Measurements from ENCODE around the gene POMP.

The POMP gene, protein sequence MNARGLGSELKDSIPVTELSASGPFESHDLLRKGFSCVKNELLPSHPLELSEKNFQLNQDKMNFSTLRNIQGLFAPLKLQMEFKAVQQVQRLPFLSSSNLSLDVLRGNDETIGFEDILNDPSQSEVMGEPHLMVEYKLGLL

DNA sequence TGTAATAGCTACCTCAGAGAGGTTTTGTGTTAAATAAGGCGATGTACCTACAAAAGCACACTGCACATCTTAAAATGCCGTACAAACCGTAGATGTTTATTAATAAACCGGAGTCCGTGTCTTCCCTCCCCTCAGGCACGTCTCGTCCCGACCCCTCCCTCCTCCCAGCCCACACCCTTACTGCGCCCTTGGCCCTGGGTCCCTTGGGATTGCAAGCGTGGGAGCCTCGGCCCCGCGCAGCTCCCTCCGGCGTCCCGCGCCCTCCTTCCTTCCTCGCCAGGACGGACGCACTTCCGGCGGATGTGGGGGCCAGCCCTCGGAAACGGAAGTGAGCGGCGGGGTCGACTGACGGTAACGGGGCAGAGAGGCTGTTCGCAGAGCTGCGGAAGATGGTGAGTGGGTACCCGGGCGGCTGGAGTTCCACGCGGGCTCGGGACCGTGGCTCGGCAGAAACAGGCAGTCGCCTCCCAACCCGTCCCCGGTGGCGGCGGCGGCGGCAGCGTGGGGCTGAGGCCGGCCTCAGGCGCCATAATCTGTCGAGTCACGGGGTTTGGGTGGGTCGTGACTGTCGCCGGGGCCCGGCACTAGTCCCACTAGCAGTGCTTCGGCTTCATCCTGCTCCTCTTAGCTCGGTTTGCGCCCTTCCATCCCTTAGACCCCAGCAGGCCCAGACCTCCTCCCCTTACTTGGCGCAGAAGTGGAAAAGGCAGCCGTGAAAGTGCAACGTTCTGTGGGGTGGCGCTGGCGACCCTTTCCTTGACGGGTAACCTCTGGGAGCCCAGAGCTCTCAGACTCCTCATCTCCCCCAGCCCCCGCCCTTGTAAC lies at the start of gene POMP:
Gene POMP, plus strand, starts transcription at position 335 of the 825 bp plus-strand sequence. Its CDS starts 55 bp downstream, at position 390.
- FAIRE-seq (no peak), DNase-seq (ENCODE audit: insufficient read length, low spot score) (peak; percentile 70)
- peak; percentile 95 for TF ChIP-seq POLR2A (IDR thresholded peaks at IDR 0.05; ENCODE audit: low read depth, low read length)

DNA sequence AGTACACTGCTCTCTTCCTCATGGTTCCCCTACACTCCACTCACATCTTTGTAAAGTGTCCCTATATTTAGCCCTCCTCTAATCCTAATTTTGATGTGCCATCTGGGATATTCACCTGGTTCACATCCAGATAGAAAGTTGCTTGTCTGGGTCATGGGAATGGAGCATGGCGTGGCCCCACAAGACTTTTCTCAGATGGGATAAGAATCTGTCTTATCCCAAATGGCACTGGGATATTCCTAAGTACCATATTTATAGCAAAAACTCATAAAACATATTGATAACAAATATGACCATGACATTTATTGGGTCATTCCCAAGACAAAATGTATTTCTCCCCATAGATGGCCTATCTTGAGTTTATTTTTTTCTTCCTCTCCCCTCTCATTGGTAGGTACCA lies 49.5 kb upstream of the POMP start:
- no peak for TF ChIP-seq POLR2A (IDR thresholded peaks at IDR 0.05; ENCODE audit: low read depth, low read length)
- DNase-seq (ENCODE audit: insufficient read length, low spot score) (no peak), FAIRE-seq (no peak)

DNA sequence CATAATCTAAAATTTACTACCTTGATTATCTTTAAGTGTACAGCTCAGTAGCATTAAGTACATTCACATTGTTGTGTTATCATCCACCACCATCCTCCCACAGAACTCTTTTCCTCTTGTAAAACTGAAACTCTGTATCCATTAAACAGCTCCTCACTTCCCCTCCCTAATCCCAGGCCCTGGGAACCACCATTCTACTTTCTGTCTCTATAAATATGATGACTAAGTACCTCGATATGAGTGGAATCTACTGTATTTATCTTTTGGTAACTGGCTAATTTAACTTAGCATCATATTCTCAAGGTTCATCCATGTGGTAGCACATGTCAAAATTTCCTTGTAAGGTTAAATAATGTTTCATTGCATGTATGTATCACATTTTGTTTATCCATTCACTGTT lies 49.0 kb upstream of the POMP start:
- no peak for TF ChIP-seq POLR2A (IDR thresholded peaks at IDR 0.05; ENCODE audit: low read depth, low read length)
- FAIRE-seq (no peak), DNase-seq (ENCODE audit: insufficient read length, low spot score) (no peak)

DNA sequence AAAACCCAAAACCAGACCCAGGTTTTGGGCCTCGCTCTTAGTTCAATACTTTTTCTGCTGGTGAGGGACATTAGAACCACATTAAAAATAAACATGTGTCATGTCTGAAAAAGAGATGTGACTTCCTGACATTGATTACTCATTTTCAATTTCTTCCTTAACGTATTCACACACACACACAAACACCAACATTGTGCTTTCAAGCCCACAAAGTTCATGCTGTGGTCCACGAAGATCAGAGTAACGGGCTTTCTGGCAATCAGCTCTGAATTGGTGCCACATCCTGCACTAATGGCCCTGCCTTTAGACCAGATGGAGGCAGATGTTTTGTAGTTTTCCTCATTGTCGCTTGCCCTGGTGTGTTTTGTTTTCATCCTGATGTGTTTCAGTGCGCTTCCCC lies 47.9 kb upstream of the POMP start:
- no peak for DNase-seq (ENCODE audit: insufficient read length, low spot score)
- no peak for FAIRE-seq

DNA sequence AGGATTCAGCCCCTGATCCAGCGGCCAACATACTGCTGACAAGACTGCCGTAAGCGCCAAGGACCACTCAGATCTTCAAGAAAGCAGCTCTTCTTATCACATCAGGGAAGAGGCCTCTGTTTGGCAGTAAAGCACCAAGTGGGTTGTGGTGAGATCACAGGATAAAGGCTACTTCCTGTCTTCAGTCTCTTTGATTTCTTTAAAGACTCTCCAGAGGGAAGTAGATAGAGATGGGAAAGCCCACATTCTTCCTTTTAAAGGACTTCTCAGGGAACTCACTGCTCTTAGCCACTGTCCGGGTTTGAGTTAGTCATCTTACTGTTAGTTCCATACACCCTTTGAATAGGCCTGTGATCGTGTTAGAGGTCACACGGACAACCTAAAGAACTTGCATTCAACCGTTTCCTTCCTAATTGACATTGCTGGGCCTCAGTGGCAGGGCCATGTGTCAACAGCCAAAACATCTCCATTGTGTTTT lies 47.2 kb upstream of the POMP start:
- TF ChIP-seq POLR2A (IDR thresholded peaks at IDR 0.05; ENCODE audit: low read depth, low read length), result no peak
- no peak for FAIRE-seq
- no peak for DNase-seq (ENCODE audit: insufficient read length, low spot score)

More for the DNA sequence above, 47.9 kb upstream of the POMP start:
- no peak for TF ChIP-seq POLR2A (IDR thresholded peaks at IDR 0.05; ENCODE audit: low read depth, low read length)

DNA sequence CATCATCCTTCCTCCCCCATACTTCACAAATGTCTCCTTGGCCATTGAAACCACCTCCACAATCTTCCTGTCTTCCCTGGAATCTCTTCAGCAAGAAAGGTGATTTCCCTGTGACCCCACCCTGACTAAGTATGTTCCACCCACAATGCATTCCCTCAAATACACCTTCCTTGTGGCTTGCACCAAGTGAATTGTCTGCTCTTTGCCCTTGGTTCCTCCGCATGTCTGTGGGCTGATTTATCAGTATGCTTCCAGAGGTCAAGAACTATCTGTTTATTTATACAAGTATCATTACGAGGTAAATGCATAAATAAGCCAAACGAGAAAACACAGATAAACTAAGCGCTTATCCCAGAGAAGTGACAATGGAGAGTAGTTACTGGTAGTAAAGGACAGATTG lies 45.4 kb upstream of the POMP start:
- DNase-seq (ENCODE audit: insufficient read length, low spot score) (no peak), FAIRE-seq (no peak)
- no peak for TF ChIP-seq POLR2A (IDR thresholded peaks at IDR 0.05; ENCODE audit: low read depth, low read length)

DNA sequence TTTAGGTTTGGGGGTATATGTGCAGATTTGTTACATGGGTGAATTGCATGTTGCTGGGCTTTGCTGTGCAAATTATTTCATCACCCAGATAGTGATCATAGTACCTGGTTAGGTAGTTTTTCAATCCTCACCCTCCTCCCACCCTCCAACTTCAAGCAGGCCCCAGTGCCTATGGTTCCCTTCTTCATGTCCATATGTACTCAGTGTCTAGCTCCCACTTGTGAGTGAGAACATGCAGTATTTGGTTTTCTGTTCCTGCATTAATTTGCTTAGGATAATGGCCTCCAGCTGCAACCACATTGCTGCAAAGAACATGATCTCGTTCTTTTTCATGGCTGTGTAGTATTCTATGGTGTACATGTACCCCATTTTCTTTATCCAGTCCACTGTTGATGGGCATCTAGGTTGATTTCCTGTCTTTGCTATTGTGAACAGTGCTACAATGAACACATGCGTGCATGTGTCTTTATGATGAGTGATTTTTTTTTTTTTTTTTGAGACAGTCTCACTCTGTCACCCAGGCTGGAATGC lies 42.9 kb upstream of the POMP start:
- DNase-seq (ENCODE audit: insufficient read length, low spot score), result no peak
- no peak for TF ChIP-seq POLR2A (IDR thresholded peaks at IDR 0.05; ENCODE audit: low read depth, low read length)
- FAIRE-seq, result no peak

DNA sequence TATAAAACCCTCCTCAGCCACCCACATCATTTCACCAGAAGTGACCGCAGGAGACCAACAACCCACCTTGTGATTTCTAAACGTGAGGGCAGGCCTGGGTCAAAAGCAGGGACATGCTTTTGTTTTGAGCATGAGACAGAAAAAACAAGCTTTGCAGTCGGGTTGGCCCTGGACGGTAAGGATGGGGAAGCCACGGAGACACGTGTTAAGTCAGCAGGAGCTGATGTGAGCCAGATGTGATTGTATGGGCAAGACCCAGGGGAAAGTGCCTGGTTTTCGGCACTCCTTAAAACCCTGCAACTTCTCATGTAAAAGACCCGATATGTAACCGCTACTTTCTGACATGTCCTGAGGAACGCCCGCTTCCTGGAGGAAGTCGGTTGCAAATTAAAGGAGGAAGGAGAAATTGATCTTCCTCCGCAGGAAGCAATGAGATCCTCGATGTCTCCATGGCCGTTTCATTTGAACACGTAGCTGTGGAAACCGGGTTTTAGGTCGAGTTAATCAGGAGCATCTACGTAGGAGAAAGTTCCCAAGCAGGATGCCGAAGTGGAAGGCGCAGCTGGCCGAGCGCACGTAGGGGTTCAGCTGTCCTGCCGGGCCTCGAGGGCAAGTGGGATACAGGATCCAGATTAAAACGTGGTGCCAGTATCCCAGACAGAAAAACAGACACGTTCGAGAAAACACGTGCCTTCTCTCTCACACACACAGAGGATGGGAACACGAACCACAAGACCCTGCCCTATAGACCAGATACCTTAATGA lies 40.5 kb upstream of the POMP start:
- no peak for DNase-seq (ENCODE audit: insufficient read length, low spot score)
- no peak for FAIRE-seq
- no peak for TF ChIP-seq POLR2A (IDR thresholded peaks at IDR 0.05; ENCODE audit: low read depth, low read length)

DNA sequence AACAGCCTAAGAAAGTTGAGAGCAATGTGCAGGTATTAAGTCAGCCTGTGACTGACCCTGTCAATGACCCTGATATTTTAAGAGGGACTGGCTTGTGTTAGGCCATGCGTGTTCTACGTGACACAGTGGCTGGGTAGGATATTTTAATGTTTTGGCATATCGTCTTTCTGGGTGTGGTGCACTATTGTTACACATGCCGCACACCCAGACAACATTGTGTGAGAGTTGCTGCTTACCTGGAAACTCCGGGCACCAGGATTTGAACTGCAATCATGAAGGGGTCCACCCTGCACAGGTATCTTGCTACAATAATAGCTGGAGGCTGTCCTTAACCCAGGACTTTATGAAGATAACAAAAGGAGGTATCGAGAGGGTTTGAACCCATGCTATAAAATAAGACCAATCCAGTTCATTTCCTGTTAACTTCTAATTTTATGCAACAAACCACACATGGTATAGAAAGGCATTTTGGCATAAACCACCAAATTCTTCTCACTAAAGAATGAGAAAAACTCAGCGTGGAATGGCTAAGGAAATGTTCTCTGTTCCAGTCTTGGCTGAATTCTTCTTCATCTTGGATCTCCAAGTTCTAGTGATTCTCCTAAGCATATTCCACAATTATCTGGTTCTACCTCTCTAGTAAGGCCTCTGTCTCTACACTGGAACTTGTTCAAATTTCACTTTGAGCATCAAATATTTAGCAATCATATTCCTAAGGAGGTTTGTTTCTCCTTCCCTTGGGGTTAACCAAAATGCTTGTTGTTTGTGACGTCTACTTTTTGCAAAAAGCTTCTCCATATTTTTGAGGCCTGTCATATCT lies 38.7 kb upstream of the POMP start:
- TF ChIP-seq POLR2A (IDR thresholded peaks at IDR 0.05; ENCODE audit: low read depth, low read length), result no peak
- FAIRE-seq (no peak), DNase-seq (ENCODE audit: insufficient read length, low spot score) (no peak)

DNA sequence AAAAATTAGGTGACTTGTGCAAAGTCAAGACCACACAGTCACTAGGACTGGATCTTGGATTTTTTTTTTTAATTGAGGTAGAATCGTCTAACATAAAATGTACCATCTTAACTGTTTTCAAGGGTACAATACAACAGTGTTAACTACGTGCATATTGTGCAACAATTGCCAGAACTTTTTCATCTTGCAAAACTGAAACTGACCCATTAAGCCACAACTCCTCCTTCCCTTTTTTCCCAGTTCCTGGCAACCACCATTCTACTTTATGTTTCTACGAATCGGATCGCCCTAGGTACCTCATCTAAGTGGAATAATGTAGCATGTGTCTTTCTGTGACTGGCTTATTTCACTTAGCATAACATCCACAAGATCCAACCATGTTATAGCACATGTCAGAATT lies 37.5 kb upstream of the POMP start:
- TF ChIP-seq POLR2A (IDR thresholded peaks at IDR 0.05; ENCODE audit: low read depth, low read length), result no peak
- DNase-seq (ENCODE audit: insufficient read length, low spot score) (no peak), FAIRE-seq (no peak)

DNA sequence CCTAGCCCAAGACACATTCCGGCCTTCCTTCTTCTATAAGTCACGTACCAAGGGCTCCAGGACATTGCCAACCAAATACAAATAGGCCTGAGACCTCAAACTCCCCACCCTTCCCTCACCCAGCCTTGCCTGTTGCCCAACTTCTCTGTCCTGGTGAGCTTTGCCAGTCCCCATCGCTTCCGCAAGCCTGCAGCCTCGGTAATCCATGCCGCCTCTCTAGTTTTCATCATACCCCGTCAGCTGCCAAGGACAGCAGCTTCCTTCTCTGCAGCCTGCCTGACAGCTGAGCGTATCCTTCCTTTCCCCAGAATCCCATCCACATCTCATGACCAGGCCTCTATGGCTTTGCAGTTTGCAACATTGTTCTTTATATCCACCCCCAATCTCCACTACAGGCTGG lies 36.6 kb upstream of the POMP start:
- DNase-seq (ENCODE audit: insufficient read length, low spot score) (no peak), FAIRE-seq (no peak)
- no peak for TF ChIP-seq POLR2A (IDR thresholded peaks at IDR 0.05; ENCODE audit: low read depth, low read length)

DNA sequence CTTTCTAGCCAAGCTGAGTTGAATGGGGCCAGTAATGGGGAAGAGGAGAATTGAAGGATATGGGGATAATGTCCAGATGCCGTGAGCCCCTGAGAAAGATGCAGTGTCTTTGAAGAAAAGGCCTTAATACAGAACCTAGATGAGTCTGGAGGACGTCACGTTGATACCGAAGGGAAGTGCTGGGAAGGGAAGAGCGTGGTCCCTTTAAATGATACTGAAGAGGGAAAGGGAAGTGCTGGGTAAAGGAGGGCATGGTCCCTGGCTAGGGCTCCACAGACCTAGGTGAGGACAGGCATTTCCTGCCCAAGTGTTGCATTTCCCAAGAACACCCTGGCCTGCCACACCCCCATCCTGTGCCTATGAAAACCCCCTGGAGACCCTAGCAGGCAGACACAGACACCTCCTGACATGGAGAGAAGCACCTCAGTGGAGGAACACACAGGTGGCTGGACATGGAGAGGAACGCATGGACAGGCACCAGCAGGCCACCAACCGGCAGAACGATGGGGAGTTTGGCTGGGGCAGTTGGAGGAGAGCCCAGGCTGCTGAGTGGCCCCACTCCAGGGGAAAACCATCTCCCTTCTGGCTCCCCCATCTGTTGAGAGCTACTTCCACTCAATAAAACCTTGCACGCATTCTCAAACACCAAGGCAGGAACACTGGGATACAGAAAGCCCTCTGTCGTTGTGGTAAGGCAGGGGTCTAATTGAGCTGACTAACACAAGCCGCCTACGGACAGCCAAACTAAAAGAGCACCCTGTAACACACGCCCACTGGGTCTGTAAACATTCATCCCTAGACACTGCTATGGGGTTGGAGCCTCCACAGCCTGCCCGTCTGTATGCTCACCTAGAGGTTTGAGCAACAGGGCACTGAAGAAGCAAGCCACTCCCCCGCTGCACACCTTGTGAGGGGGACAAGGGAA lies 34.9 kb upstream of the POMP start:
- no peak for TF ChIP-seq POLR2A (IDR thresholded peaks at IDR 0.05; ENCODE audit: low read depth, low read length)
- DNase-seq (ENCODE audit: insufficient read length, low spot score) (no peak), FAIRE-seq (no peak)

All from H54 (cell line).